H1 (cell line): ENCODE measurements around the gene CDK3. TPM values are rescaled to one million over a fixed set of nuclear protein-coding genes. Genes with fewer than 3 reads are reported as not detected.

Experiments
- CTCF ChIA-PET: fragments of 300-600 bp; sonication (Branson Sonifier 250); formaldehyde crosslinking; loops from one replicate; lab custom pipeline; 2021; ENCODE audit not compliant: partially characterized antibody; lab: Charles Lee
- POLR2A ChIA-PET: fragments of 300-600 bp; sonication (Branson Sonifier 250); formaldehyde crosslinking; loops from one replicate; lab custom pipeline; 2021; ENCODE audit warnings: inconsistent platforms; ENCODE audit not compliant: partially characterized antibody; lab: Charles Lee
- DNase-seq, 2 experiments: peaks; one replicate each; pipeline versions ENCODE4 v3.0.0 to v3.0.0-alpha.2; 2010 to 2022; ENCODE audit warnings: low spot score in 2 of 2, low read depth in 1 of 2, mixed read lengths in 1 of 2
- FAIRE-seq: peaks from 2 replicates; lab custom pipeline; 2011; peaks lifted over from hg19 to GRCh38; lab: Jason Lieb, UNC
- H2AFZ ChIP-seq: 2 replicates; pipeline ENCODE4 v1.8.1; 2012; ENCODE audit warnings: low read length, inconsistent platforms
- H2AK5ac ChIP-seq: 2 replicates; pipeline ENCODE4 v1.6.1; 2013; ENCODE audit warnings: low read depth, low read length
- H2BK120ac ChIP-seq: replicated peaks from 2 replicates; pipeline ENCODE3; 2013; ENCODE audit warnings: low read depth, low read length, inconsistent platforms
- H2BK12ac ChIP-seq: 2 replicates; pipeline ENCODE4 v1.6.1; 2013; ENCODE audit warnings: low read depth, low read length
- H2BK15ac ChIP-seq: 2 replicates; pipeline ENCODE4 v1.6.1; 2013; ENCODE audit warnings: low read length
- H2BK20ac ChIP-seq: 2 replicates; pipeline ENCODE4 v1.6.1; 2013; ENCODE audit warnings: low read length
- H2BK5ac ChIP-seq: 2 replicates; pipeline ENCODE4 v1.6.1; 2013; ENCODE audit warnings: low read depth, low read length
- H3K14ac ChIP-seq: 2 replicates; pipeline ENCODE4 v1.6.1; 2013; ENCODE audit warnings: inconsistent platforms; ENCODE audit not compliant: insufficient read length
- H3K18ac ChIP-seq: 2 replicates; pipeline ENCODE4 v1.6.1; 2013; ENCODE audit warnings: low read length; ENCODE audit errors: extremely low read depth
- H3K23ac ChIP-seq: 2 replicates; pipeline ENCODE4 v1.6.1; 2013; ENCODE audit warnings: inconsistent platforms; ENCODE audit not compliant: insufficient read length
- H3K23me2 ChIP-seq: 2 replicates; pipeline ENCODE4 v1.6.1; 2013; ENCODE audit warnings: low read depth, low read length
- H3K27ac ChIP-seq: 2 replicates; pipeline ENCODE4 v1.6.1; 2011; ENCODE audit warnings: low read depth, low read length, inconsistent platforms
- H3K27me3 ChIP-seq, 4 experiments: replicated peaks in 1 of 4; 1 replicate in 1 of 4; 2 replicates in 3 of 4; pipeline versions ENCODE4 v1.6.1 to v1.8.1; 2011 to 2013; ENCODE audit warnings: low read length in 3 of 4, mild to moderate bottlenecking in 3 of 4, inconsistent platforms in 2 of 4, mixed read lengths in 2 of 4, moderate library complexity in 1 of 4; ENCODE audit not compliant: control insufficient read depth in 3 of 4, insufficient read depth in 3 of 4; ENCODE audit errors: extremely low read depth in 1 of 4
- H3K36me3 ChIP-seq, 4 experiments: 2 replicates each; pipeline versions ENCODE4 v1.6.1 to v1.8.1; 2011 to 2013; ENCODE audit warnings: mild to moderate bottlenecking in 4 of 4, low read length in 3 of 4, moderate library complexity in 2 of 4, control low read depth in 1 of 4, inconsistent platforms in 1 of 4; ENCODE audit not compliant: insufficient read depth in 4 of 4, control insufficient read depth in 2 of 4
- H3K4ac ChIP-seq: replicated peaks from 2 replicates; pipeline ENCODE3; 2013; ENCODE audit warnings: low read length, low read depth, mixed read lengths, inconsistent platforms; ENCODE audit not compliant: insufficient read length
- H3K4me1 ChIP-seq, 4 experiments: replicated peaks in 1 of 4; 1 replicate in 1 of 4; 2 replicates in 3 of 4; pipeline versions ENCODE4 v1.6.1 to v1.8.1; 2011 to 2013; ENCODE audit warnings: low read length in 3 of 4, inconsistent platforms in 2 of 4, mixed read lengths in 1 of 4; ENCODE audit not compliant: insufficient read depth in 4 of 4, control insufficient read depth in 3 of 4
- H3K4me2 ChIP-seq, 2 experiments: 2 replicates each; pipeline versions ENCODE4 v1.6.1 to v1.8.1; 2011 to 2013; ENCODE audit warnings: low read depth in 2 of 2, low read length in 2 of 2, control low read depth in 1 of 2, inconsistent platforms in 1 of 2, mild to moderate bottlenecking in 1 of 2; ENCODE audit not compliant: insufficient read depth in 1 of 2
- H3K4me3 ChIP-seq, 4 experiments: fragments of 200-600, 300-600 bp in 1 of 4; sonication (generic), shearing (Covaris generic), sonication (Bioruptor Twin) in 1 of 4; 2 replicates each; pipeline versions ENCODE4 v1.5.1 to v1.8.1; 2011 to 2016; ENCODE audit warnings: low read length in 4 of 4, low read depth in 3 of 4, control low read depth in 2 of 4, inconsistent platforms in 2 of 4, mild to moderate bottlenecking in 2 of 4, mixed read lengths in 1 of 4, moderate library complexity in 1 of 4; ENCODE audit not compliant: insufficient read depth in 2 of 4; ENCODE audit errors: extremely low read depth in 1 of 4
- H3K56ac ChIP-seq: replicated peaks from 2 replicates; pipeline ENCODE3; 2013; ENCODE audit warnings: low read depth, mild to moderate bottlenecking, mixed read lengths, low read length, inconsistent platforms; ENCODE audit not compliant: insufficient read length
- H3K79me1 ChIP-seq: 2 replicates; pipeline ENCODE4 v1.6.1; 2013; ENCODE audit warnings: low read depth, low read length, control low read depth
- H3K79me2 ChIP-seq, 2 experiments: 2 replicates each; pipeline versions ENCODE4 v1.6.1 to v1.8.1; 2012 to 2013; ENCODE audit warnings: low read length in 2 of 2, mild to moderate bottlenecking in 2 of 2, inconsistent platforms in 1 of 2; ENCODE audit not compliant: insufficient read depth in 2 of 2, control insufficient read depth in 1 of 2
- H3K9ac ChIP-seq, 4 experiments: replicated peaks in 1 of 4; 1 replicate in 1 of 4; 2 replicates in 3 of 4; pipeline versions ENCODE4 v1.6.1 to v1.8.1; 2011 to 2013; ENCODE audit warnings: low read depth in 3 of 4, low read length in 3 of 4, control low read depth in 2 of 4, mild to moderate bottlenecking in 2 of 4, moderate library complexity in 2 of 4, inconsistent platforms in 1 of 4; ENCODE audit errors: extremely low read depth in 1 of 4
- H3K9me3 ChIP-seq, 2 experiments: 2 replicates each; pipeline versions ENCODE4 v1.6.1 to v1.8.1; 2012 to 2013; ENCODE audit warnings: mild to moderate bottlenecking in 2 of 2, moderate library complexity in 2 of 2, control low read depth in 1 of 2, inconsistent platforms in 1 of 2, low read depth in 1 of 2, low read length in 1 of 2, mixed read lengths in 1 of 2; ENCODE audit not compliant: insufficient read depth in 2 of 2
- H4K20me1 ChIP-seq, 2 experiments: replicated peaks in 1 of 2; 2 replicates each; pipeline versions ENCODE3 to v1.8.1; 2011 to 2013; ENCODE audit warnings: inconsistent platforms in 2 of 2, low read length in 2 of 2, mild to moderate bottlenecking in 1 of 2; ENCODE audit not compliant: insufficient read depth in 2 of 2, control insufficient read depth in 1 of 2
- H4K5ac ChIP-seq: 2 replicates; pipeline ENCODE4 v1.6.1; 2013; ENCODE audit warnings: low read length, low read depth, mixed read lengths, inconsistent platforms; ENCODE audit not compliant: insufficient read length
- H4K8ac ChIP-seq: 2 replicates; pipeline ENCODE4 v1.8.0; 2013; ENCODE audit warnings: mild to moderate bottlenecking, moderate library complexity, low read length, inconsistent platforms; ENCODE audit not compliant: insufficient read depth; ENCODE audit errors: extremely low read depth
- H4K91ac ChIP-seq: replicated peaks from 2 replicates; pipeline ENCODE3; 2013; ENCODE audit warnings: low read length, mixed read lengths, inconsistent platforms; ENCODE audit not compliant: insufficient read length
- CREB1 ChIP-seq: IDR thresholded peaks from 2 replicates; pipeline ENCODE4 v1.6.1; 2012; ENCODE audit warnings: inconsistent platforms
- E2F6 ChIP-seq: IDR thresholded peaks from 2 replicates; pipeline ENCODE4 v1.6.1; 2012; ENCODE audit warnings: inconsistent platforms
- EGR1 ChIP-seq: IDR thresholded peaks from 2 replicates; pipeline ENCODE4 v1.6.1; 2011; ENCODE audit warnings: low read depth, low read length, borderline replicate concordance
- EP300 ChIP-seq, 2 experiments: IDR thresholded peaks; 1 replicate in 1 of 2; 2 replicates in 1 of 2; pipeline ENCODE4 v1.6.1; 2011 to 2012; ENCODE audit warnings: low read depth in 2 of 2, low read length in 2 of 2, mild to moderate bottlenecking in 2 of 2, borderline replicate concordance in 1 of 2, inconsistent platforms in 1 of 2, moderate library complexity in 1 of 2
- GABPA ChIP-seq: IDR thresholded peaks from 2 replicates; pipeline ENCODE4 v1.6.1; 2011; ENCODE audit warnings: mild to moderate bottlenecking, low read length, moderate library complexity, borderline replicate concordance; ENCODE audit not compliant: insufficient read depth
- JUND ChIP-seq: IDR thresholded peaks from 2 replicates; pipeline ENCODE4 v1.6.1; 2011; ENCODE audit warnings: mild to moderate bottlenecking, improper control_type of control experiment, low read length
- NANOG ChIP-seq: IDR thresholded peaks from 2 replicates; pipeline ENCODE4 v1.6.1; 2011; ENCODE audit warnings: low read length, low read depth, mild to moderate bottlenecking, inconsistent platforms; ENCODE audit not compliant: insufficient read depth, poor library complexity, severe bottlenecking
- POLR2A ChIP-seq, 2 experiments: IDR thresholded peaks; 1 replicate in 1 of 2; 2 replicates in 1 of 2; pipeline ENCODE4 v1.6.1; 2011; ENCODE audit warnings: low read depth in 2 of 2, low read length in 2 of 2, mild to moderate bottlenecking in 2 of 2; ENCODE audit errors: control extremely low read depth in 1 of 2
- RNF2 ChIP-seq: fragments of 200-900, 300-1000 bp; sonication (generic); IDR thresholded peaks from 2 replicates; pipeline ENCODE4 v1.7.1; 2016; ENCODE audit warnings: borderline replicate concordance, low read depth, mild to moderate bottlenecking, antibody characterized with exemption, low read length; ENCODE audit not compliant: poor library complexity, severe bottlenecking; ENCODE audit errors: missing control alignments
- SIN3A ChIP-seq, 2 experiments: IDR thresholded peaks in 1 of 2; conservative IDR thresholded peaks in 1 of 2; 2 replicates each; pipeline ENCODE4 v1.6.1; 2011 to 2012; ENCODE audit warnings: low read length in 2 of 2, improper control_type of control experiment in 1 of 2, low read depth in 1 of 2, mild to moderate bottlenecking in 1 of 2
- SUZ12 ChIP-seq: fragments of 200-600 bp; sonication (generic); IDR thresholded peaks from 2 replicates; pipeline ENCODE4 v1.6.1; 2012; ENCODE audit warnings: mild to moderate bottlenecking, inconsistent platforms, low read length, moderate library complexity, mixed read lengths
- TCF12 ChIP-seq: IDR thresholded peaks from 2 replicates; pipeline ENCODE4 v1.6.1; 2011; ENCODE audit warnings: low read depth, mild to moderate bottlenecking, low read length
- ZNF274 ChIP-seq: IDR thresholded peaks from 2 replicates; pipeline ENCODE4 v1.7.0; 2012; ENCODE audit warnings: low read length, borderline replicate concordance; ENCODE audit errors: extremely low read depth
- WGBS, 2 experiments: shearing (Covaris generic) in 1 of 2; methylation state at CpG; one replicate each; pipeline versions ENCODE4 v1.1.6 to v1.1.7; 2013 to 2015; ENCODE audit warnings: low lambda C conversion rate in 2 of 2, mixed read lengths in 2 of 2, inconsistent platforms in 1 of 2, low coverage in 1 of 2, missing lambda C conversion rate in 1 of 2; ENCODE audit not compliant: insufficient replicate concordance in 2 of 2, insufficient coverage in 1 of 2, insufficient read length in 1 of 2; ENCODE audit errors: extremely low coverage in 1 of 2, missing lambda C conversion rate in 1 of 2; 5-methylcytosine and 5-hydroxymethylcytosine counted together
- polyA plus RNA-seq, 7 experiments: library from polyadenylated mRNA; depleted of rRNA in 3 of 7; stranded (reverse) in 5 of 7; unstranded in 2 of 7; fragments of >200 nt in 5 of 7; fragments of 200-250 nt in 2 of 7; gene quantifications; 1 replicate in 5 of 7; 2 replicates in 1 of 7; 4 replicates in 1 of 7; pipeline versions ENCODE4 v1.2.1 to v1.2.3, GENCODE V29; 2011 to 2013; ENCODE audit warnings: missing spikeins in 2 of 7, mixed read lengths in 2 of 7
- total RNA-seq: library from RNA; stranded (reverse); fragmentation: NEBNext Ultra II Directional; extraction: Animal tissue kit (Norgen Biotek cat#: 25700); gene quantifications from 2 replicates; pipeline ENCODE4 v1.2.1, GENCODE V29; 2021

The CDK3 gene
- total and polyA plus RNA-seq, 2 of the 8 experiments (the other 6 are each of a cell fraction or from before 2014, with no cell fraction given) = 10.0 to 14.6 TPM

GRCh38 chr17:76051561-76051960 lies 50.9 kb downstream of the CDK3 start:
- H2BK20ac ChIP-seq = no peak overlapping the region
- H4K8ac ChIP-seq = no peak overlapping the region
- H3K36me3 ChIP-seq = peaks cover 16 to 60% (median 38%) of the 10 kb centered on the region in 4 experiments
- no peak overlapping the region for H2AK5ac ChIP-seq
- no peak for DNase-seq
- H4K20me1 ChIP-seq = peaks cover 0 to 1% of the 10 kb centered on the region in 2 experiments
- no peak overlapping the region for H2BK12ac ChIP-seq
- no peaks in the 10 kb centered on the region for H3K23me2 ChIP-seq
- H2AFZ ChIP-seq = no peak overlapping the region
- no peak overlapping the region for H2BK5ac ChIP-seq
- no peak overlapping the region for H3K56ac ChIP-seq
- no peak overlapping the region for H3K4ac ChIP-seq
- H4K5ac ChIP-seq = no peak overlapping the region
- no peak overlapping the region for H3K27ac ChIP-seq
- ChIA-PET POLR2A (interaction anchor here (0.6 to 1.6 kb wide), 2 partner anchors 10 to 82 kb away, joined by 3 to 5 read pairs; no protein-coding TSS in a partner anchor), CTCF (interaction anchor here (0.6 to 1.7 kb wide), 3 partner anchors 31 to 56 kb away, joined by 3 to 5 read pairs (median 3); no protein-coding TSS in a partner anchor)
- no peak overlapping the region for H3K23ac ChIP-seq
- no peak overlapping the region for H3K14ac ChIP-seq
- no peaks in the 10 kb centered on the region for H3K79me2 ChIP-seq
- no peaks in the 10 kb centered on the region for H3K9me3 ChIP-seq
- H3K18ac ChIP-seq = no peak overlapping the region
- no peak overlapping the region for H3K4me2 ChIP-seq
- no peak overlapping the region for H4K91ac ChIP-seq
- H3K27me3 ChIP-seq = no peaks in the 10 kb centered on the region
- H2BK15ac ChIP-seq = no peak overlapping the region
- WGBS, 2 experiments = 97% methylated on average over 6 of the region's 6 CpGs; no CpG with 5 or more reads in 1 of the 2 experiments
- H3K4me3 ChIP-seq = no peak overlapping the region
- H3K4me1 ChIP-seq = peaks cover 0 to 2% (median 0%) of the 10 kb centered on the region in 4 experiments; a peak in 1 of 7 replicates
- no peaks in the 10 kb centered on the region; the same call in 1 of the 2 replicates for H3K79me1 ChIP-seq
- H2BK120ac ChIP-seq = no peak overlapping the region
- no peak overlapping the region for H3K9ac ChIP-seq
- FAIRE-seq = no peak
- TF ChIP-seq RNF2 = no peak
- no peak for TF ChIP-seq ZNF274
- no peak for TF ChIP-seq EGR1
- no peak for TF ChIP-seq NANOG
- TF ChIP-seq SUZ12 = no peak
- TF ChIP-seq JUND = no peak
- no peak for TF ChIP-seq CREB1
- TF ChIP-seq GABPA = no peak
- no peak for TF ChIP-seq E2F6
- no peak for TF ChIP-seq EP300 (IDR thresholded peaks at IDR 0.05; ENCODE audit: borderline replicate concordance in 1 of 2, low read depth in 2 of 2, low read length in 2 of 2)
- TF ChIP-seq SIN3A (conservative IDR thresholded peaks at IDR 0.05 in 1 of 2, IDR thresholded peaks at IDR 0.05 in 1 of 2; ENCODE audit: low read depth in 1 of 2, low read length in 2 of 2) = no peak
- TF ChIP-seq POLR2A (IDR thresholded peaks at IDR 0.05; ENCODE audit: control extremely low read depth in 1 of 2, low read depth in 2 of 2, low read length in 2 of 2) = no peak
- no peak for TF ChIP-seq TCF12
